Stimulated activated CD4-positive, alpha-beta T cell treated with anti-CD3 and anti-CD28 coated beads, Interleukin-2, amount 100 ng/mL, for 48 hours (primary cell): ENCODE measurements around the gene DTD2.
"Not testable (repeated sequence)": the region's sequence is repeated elsewhere in the genome, so short reads cannot be mapped to it uniquely, and the experiment has no call there.

Experiments used
- DNase-seq, 2 donors: peaks; one replicate each; pipeline ENCODE4 v3.0.0-alpha.2; 2020

The DTD2 gene

GRCh38 chr14:31441273-31442111 is 15.8 kb downstream of the DTD2 start:
- DNase-seq = no peak

- DNase-seq = no peak
These were observed 17.0 kb downstream of the DTD2 start for GRCh38 chr14:31440280-31440679.

DNA sequence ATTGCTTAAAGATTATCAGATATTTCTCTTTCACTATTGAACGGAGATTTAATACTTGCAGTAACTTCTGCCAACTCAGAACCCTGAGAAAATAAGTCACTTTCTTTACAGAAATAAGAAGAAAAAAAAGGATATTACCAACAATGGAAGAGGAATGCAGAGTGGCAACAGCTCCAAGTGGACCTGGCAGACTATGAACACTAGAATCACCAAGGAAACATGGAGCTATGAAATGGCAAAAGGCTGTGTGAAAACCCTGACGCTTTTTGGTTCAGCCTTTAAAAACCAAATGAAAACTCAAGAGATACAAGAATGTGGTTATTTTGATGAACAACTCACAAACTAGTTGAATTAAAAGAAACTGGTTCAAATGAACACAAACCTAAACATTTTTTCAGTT is 17.7 kb downstream of the DTD2 start:
- DNase-seq = no peak

GRCh38 chr14:31437045-31437691 is 20.1 kb downstream of the DTD2 start:
- DNase-seq = not testable (repeated sequence)

DNA sequence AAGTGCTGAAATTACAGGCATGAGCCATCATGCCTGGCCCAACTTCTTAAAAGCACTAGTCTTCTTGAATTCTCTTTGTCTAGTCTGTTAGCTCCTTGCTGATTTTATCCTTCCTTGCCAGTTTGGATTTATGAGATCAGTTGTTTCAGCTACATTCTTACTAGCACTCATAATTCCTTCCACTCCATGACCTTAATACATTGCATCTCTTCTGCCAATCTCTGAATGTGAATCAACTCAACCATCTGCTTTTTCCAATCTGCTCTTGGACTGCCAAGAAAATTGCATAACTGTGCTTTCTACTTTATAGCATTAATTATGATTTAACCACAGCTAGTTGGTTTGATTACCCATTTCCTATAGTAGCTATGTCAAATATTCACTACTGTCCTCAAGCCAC is 22.0 kb downstream of the DTD2 start:
- DNase-seq = no peak

- no peak for DNase-seq
These were observed 26.6 kb downstream of the DTD2 start for GRCh38 chr14:31430634-31431264.

GRCh38 chr14:31429791-31430190 is 27.5 kb downstream of the DTD2 start:
- DNase-seq = no peak

GRCh38 chr14:31428011-31428410 is 29.3 kb downstream of the DTD2 start:
- DNase-seq = no peak

GRCh38 chr14:31426663-31427062 is 30.6 kb downstream of the DTD2 start:
- DNase-seq = no peak

DNA sequence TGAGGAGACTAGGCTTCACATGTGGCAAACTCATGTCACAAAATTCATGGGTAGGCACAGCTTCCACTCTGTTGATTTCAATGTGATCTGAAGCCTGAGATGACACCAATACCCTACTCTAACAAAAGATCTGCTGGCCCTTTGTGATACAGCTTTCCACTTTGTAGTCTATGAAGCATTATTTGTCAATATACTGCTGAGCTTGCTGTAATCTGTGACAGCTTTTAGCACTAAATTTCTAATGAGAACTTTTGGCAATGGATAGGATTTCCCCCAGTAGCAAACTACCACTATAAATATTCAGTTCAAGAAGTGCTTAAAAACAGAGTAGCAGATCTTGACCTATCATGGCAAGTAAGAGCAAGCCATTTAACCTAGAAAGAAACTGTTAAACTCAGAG is 31.4 kb downstream of the DTD2 start:
- DNase-seq = no peak

- DNase-seq = no peak
These were observed 36.1 kb downstream of the DTD2 start for GRCh38 chr14:31421200-31421599.

- peak; percentile 85 to 87 for DNase-seq
These were observed 36.8 kb downstream of the DTD2 start, which contains the start of gene HEATR5A for GRCh38 chr14:31420319-31421111. HEATR5A (minus strand) TSS chr14:31420550; CDS start chr14:31402975, 17,575 bp downstream.

GRCh38 chr14:31419967-31420318 is 37.4 kb downstream of the DTD2 start:
- no peak for DNase-seq

DNA sequence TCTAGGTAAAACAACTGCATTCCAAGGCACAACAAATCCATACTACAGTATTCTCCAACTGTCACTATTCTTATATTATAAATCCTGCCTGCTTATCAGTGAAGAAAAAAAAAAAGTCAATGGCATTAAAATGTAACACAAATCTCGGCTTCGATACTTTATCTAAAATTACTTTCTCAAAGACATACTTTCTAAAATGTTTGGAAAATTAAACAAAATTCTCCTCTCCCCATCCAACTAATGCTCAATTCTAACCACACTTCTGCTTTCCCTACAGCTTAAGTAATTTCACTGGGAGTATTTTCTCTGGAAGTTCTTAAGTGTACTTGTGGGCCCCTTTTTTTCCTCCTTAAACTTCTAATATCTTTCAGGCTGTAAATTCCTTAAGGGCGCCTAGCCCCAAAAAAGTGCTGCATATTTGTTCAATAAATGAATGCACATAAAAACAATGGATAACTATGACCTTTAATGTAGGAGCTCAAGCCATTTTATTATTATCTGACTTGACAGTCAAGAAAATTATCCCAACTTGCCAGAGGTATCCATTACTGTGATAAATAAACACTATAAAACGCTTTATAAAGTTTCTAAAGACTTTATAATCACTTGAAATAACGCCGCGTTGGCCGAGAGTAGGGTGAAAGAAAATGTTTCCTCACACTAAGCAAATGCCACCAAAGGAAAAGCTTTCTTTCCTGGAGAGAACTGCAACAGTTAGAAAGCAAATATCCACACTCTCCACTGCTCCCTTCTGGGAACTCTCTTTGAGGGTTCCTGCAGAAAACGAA is 37.9 kb downstream of the DTD2 start:
- no peak for DNase-seq

DNA sequence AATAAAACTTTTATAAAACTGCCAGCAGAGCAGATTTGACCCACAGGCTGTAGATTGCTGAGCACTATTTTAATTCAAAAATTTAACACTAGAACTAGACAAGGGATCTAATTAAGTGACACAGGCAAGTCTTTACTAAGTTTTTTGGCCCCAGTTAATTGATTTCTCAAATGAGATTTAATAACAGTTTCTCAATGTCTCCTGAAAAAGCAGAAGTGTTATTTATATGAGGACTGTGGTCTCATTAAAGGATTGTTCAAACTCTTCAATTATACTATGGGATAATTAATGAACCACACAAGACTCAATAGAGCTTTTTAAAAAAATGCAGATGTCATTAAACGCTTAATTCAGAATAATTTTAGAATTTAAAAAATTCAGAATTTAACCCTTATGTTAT is 38.9 kb downstream of the DTD2 start:
- DNase-seq = no peak

DNA sequence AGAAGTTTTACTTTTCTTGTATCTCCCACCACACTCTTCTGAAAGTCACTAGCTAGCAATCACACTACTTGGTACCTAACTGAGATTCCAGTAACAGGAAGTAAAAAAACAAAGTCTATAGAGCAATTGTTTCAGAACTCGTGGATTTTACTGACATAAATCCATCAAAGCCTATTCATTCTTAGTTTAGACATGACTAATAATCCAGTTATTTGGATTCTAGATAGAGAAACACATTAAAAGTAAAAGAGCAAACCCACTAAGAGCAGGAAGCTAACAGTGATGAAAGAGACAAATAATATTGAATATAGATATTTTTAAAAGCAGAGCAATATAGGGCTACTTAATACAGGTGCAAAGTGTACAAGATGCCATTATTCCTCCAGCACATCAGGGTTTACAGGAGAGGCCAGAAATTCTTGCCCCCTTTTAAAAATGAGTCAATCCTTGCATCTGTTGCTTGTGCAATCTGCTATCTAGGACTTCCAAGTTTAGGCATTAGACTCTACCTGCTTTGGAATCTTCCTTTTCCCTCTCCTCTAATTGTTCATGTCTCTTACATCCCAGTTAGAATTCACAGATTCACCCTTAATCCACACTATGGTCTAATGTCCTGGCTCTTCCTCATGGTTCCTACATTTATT is 43.0 kb downstream of the DTD2 start:
- DNase-seq = no peak

DNA sequence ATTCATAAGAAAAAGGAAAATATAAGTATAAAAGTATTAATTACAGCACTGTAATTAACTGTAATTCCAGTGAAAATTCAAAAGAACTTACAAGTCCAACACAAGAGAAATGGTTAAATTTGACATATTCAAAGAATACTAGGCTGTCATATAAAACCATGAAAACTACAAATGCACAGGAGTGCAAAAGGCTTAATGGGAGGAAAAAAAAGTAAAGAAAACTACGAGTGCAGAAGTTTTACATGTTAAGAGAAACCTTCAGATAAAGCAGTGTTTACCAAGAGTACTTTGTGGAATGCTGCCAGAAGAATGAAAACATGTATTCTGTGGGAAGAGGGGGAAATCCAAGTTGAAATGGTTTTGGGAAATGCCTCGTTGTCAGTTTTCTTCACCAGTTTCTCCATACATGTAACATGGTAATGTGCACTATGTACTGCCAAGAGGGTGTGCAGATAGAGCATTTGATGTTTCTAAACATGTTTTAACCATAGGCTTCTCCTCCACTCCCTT is 46.0 kb downstream of the DTD2 start:
- no peak for DNase-seq

GRCh38 chr14:31410048-31410650 is 47.2 kb downstream of the DTD2 start:
- no peak for DNase-seq

DNA sequence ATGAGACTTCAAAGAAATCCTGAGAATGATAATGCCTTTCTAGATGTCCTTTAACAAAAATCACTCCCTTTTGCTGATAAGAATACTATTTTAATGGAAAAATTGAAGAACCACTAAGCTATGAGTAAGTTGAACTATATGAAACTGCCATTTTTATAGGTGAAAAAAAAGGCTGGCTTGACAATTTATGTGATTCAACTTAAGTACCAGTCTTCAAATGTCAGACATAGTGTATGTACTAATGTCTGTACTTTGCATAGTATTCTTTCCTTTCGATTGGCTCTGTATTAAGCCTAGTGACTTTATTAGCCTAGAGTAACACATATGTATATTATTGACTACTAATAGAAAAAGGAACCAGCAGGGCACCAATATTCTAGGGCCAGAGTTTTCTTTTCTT is 48.9 kb downstream of the DTD2 start:
- DNase-seq = no peak

- no peak for DNase-seq
These were observed 51.6 kb downstream of the DTD2 start for GRCh38 chr14:31405599-31406232.

DNA sequence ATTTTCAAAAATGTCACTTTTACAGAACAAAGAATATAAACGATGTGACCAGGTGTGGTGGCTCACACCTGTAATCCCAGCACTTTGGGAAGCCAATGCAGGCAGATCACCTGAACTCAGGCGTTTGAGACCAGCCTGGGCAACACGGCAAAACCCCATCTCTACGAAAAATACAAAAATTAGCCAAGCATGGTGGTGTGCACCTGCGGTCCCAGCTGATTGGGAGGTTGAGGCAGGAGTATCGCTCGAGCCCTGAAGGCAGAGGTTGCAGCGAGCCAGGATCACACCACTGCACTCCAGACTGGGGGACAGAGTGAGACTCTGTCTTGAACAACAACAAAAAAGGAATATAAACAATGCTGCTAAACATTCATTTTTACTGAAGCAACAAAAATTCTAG is 52.2 kb downstream of the DTD2 start:
- DNase-seq = no peak
